HepG2 (cell line): Measurements from ENCODE around the gene RNLS. TPM values are rescaled to one million over a fixed set of nuclear protein-coding genes. Genes with fewer than 3 reads are reported as not detected.

Source experiments
- ATAC-seq: fragments of 200-7000 bp; cut with Tn5 transposase; 3 replicates; pipeline ENCODE4 v1.9.1; 2020; ENCODE audit warnings: mild to moderate bottlenecking, moderate library complexity
- BruUV-seq: library from RNA; stranded (reverse); fragments of 400-500 nt; replicated peaks from 2 replicates; lab custom pipeline; 2021; lab: Mats Ljungman, UMichigan
- CTCF ChIA-PET: fragments of 300-600 bp; formaldehyde crosslinking; extraction: SDS; loops from one replicate; lab custom pipeline; 2021; ENCODE audit warnings: low total read pairs, inconsistent platforms, low intra/inter-chr PET ratio; lab: Yijun Ruan, JAX
- POLR2A ChIA-PET: fragments of 350-600 bp; sonication (Branson Sonifier 250); formaldehyde crosslinking; loops from one replicate; lab custom pipeline; 2020; ENCODE audit warnings: antibody characterized with exemption, inconsistent platforms; lab: Yijun Ruan, JAX
- DNase-seq: peaks from one replicate; pipeline ENCODE4 v3.0.0-alpha.2; 2015; ENCODE audit warnings: low spot score
- FAIRE-seq: peaks from 3 replicates; lab custom pipeline; 2011; peaks lifted over from hg19 to GRCh38; lab: Jason Lieb, UNC
- H2AFZ ChIP-seq: one replicate; pipeline ENCODE4 v1.6.1; 2011; ENCODE audit warnings: low read length, inconsistent platforms
- H3K27ac ChIP-seq: fragments of 300-600 bp; 3 replicates; pipeline ENCODE4 v1.8.0; 2011; ENCODE audit warnings: mixed run types, mild to moderate bottlenecking, mixed read lengths, low read length, inconsistent platforms; ENCODE audit not compliant: insufficient read depth; ENCODE audit errors: extremely low read length
- H3K27me3 ChIP-seq, 2 experiments: fragments of 200-600 bp in 1 of 2; 2 replicates in 1 of 2; 3 replicates in 1 of 2; pipeline versions ENCODE4 v1.6.0 to v1.8.0; 2011; ENCODE audit warnings: low read length in 2 of 2, mild to moderate bottlenecking in 2 of 2, moderate library complexity in 2 of 2, inconsistent platforms in 1 of 2; ENCODE audit not compliant: insufficient read depth in 2 of 2, control insufficient read depth in 1 of 2
- H3K36me3 ChIP-seq, 2 experiments: fragments of 200-600 bp in 1 of 2; replicated peaks in 1 of 2; 2 replicates in 1 of 2; 3 replicates in 1 of 2; pipeline versions ENCODE4 v1.5.1 to v1.8.0; 2011; ENCODE audit warnings: low read length in 2 of 2, inconsistent platforms in 1 of 2; ENCODE audit not compliant: insufficient read depth in 2 of 2, control insufficient read depth in 1 of 2
- H3K4me1 ChIP-seq: 2 replicates; pipeline ENCODE4 v1.5.1; 2012; ENCODE audit warnings: low read length, inconsistent platforms; ENCODE audit not compliant: insufficient read depth
- H3K4me2 ChIP-seq: 2 replicates; pipeline ENCODE4 v1.6.0; 2011; ENCODE audit warnings: low read depth, low read length, inconsistent platforms
- H3K4me3 ChIP-seq, 3 experiments: fragments of 200-600 bp in 1 of 3; sonication (generic), shearing (Covaris generic) in 1 of 3; replicated peaks in 1 of 3; 2 replicates each; pipeline ENCODE4 v1.5.1; 2011 to 2016; ENCODE audit warnings: low read length in 3 of 3, inconsistent platforms in 2 of 3, low read depth in 2 of 3, mild to moderate bottlenecking in 2 of 3, control low read depth in 1 of 3, mixed read lengths in 1 of 3; ENCODE audit not compliant: insufficient read depth in 1 of 3
- H3K79me2 ChIP-seq: one replicate; pipeline ENCODE4 v1.6.1; 2011; ENCODE audit warnings: low read length, inconsistent platforms; ENCODE audit not compliant: insufficient read depth
- H3K9ac ChIP-seq: 2 replicates; pipeline ENCODE4 v1.6.0; 2011; ENCODE audit warnings: mild to moderate bottlenecking, low read depth, low read length, inconsistent platforms; ENCODE audit not compliant: insufficient read depth
- H3K9me3 ChIP-seq: 2 replicates; pipeline ENCODE4 v1.5.1; 2012; ENCODE audit warnings: mild to moderate bottlenecking, low read length
- H4K20me1 ChIP-seq: 2 replicates; pipeline ENCODE4 v1.6.0; 2011; ENCODE audit warnings: inconsistent platforms, mild to moderate bottlenecking, low read length, moderate library complexity; ENCODE audit not compliant: insufficient read depth
- ARID2 ChIP-seq: sonication (generic); formaldehyde crosslinking; IDR thresholded peaks from 2 replicates; pipeline ENCODE4 v1.8.1; 2022; ENCODE audit warnings: mild to moderate bottlenecking, missing genetic modification reagents, borderline replicate concordance
- EEA1 ChIP-seq: sonication (generic); formaldehyde crosslinking; IDR thresholded peaks from 2 replicates; pipeline ENCODE4 v1.5.1; 2020; ENCODE audit warnings: mild to moderate bottlenecking, missing genetic modification reagents, borderline replicate concordance
- FOXP4 ChIP-seq: sonication (generic); formaldehyde crosslinking; IDR thresholded peaks from 2 replicates; pipeline ENCODE4 v1.4.0; 2020; ENCODE audit warnings: missing genetic modification reagents
- HDAC2 ChIP-seq: sonication (generic); formaldehyde crosslinking; IDR thresholded peaks from 2 replicates; pipeline ENCODE4 v1.4.0; 2020; ENCODE audit warnings: missing genetic modification reagents
- IRF2 ChIP-seq: IDR thresholded peaks from 2 replicates; pipeline ENCODE4 v1.6.1; 2018; ENCODE audit warnings: missing genetic modification reagents, missing compliant biosample characterization
- KLF6 ChIP-seq: IDR thresholded peaks from 2 replicates; pipeline ENCODE4 v1.8.0; 2016; ENCODE audit warnings: missing biosample characterization, missing genetic modification reagents
- PBX2 ChIP-seq: IDR thresholded peaks from 2 replicates; pipeline ENCODE4 v1.6.1; 2016; ENCODE audit warnings: control low read depth
- PHF21A ChIP-seq: sonication (generic); formaldehyde crosslinking; IDR thresholded peaks from 2 replicates; pipeline ENCODE4 v1.5.0; 2020; ENCODE audit warnings: mild to moderate bottlenecking, missing genetic modification reagents
- RARA ChIP-seq: IDR thresholded peaks from 2 replicates; pipeline ENCODE4 v1.6.1; 2016; ENCODE audit warnings: missing genetic modification reagents, missing compliant biosample characterization
- TEAD3 ChIP-seq: optimal IDR thresholded peaks from 2 replicates; pipeline ENCODE3; 2016; ENCODE audit warnings: borderline replicate concordance
- TRAFD1 ChIP-seq: sonication (generic); formaldehyde crosslinking; IDR thresholded peaks from 2 replicates; pipeline ENCODE4 v1.5.1; 2020; ENCODE audit warnings: missing genetic modification reagents, mild to moderate bottlenecking, borderline replicate concordance
- YEATS4 ChIP-seq: sonication (generic); formaldehyde crosslinking; IDR thresholded peaks from 2 replicates; pipeline ENCODE4 v1.4.0; 2020; ENCODE audit warnings: missing genetic modification reagents, borderline replicate concordance
- ZBED4 ChIP-seq: sonication (generic); formaldehyde crosslinking; IDR thresholded peaks from 2 replicates; pipeline ENCODE4 v1.4.0; 2020; ENCODE audit warnings: missing genetic modification reagents, borderline replicate concordance
- ZFP1 ChIP-seq: IDR thresholded peaks from 2 replicates; pipeline ENCODE4 v1.6.1; 2016
- ZNF17 ChIP-seq: sonication (generic); formaldehyde crosslinking; IDR thresholded peaks from 2 replicates; pipeline ENCODE4 v1.5.0; 2020; ENCODE audit warnings: mild to moderate bottlenecking, missing genetic modification reagents
- ZNF234 ChIP-seq: sonication (generic); formaldehyde crosslinking; conservative IDR thresholded peaks from 2 replicates; pipeline ENCODE4 v1.5.1; 2020; ENCODE audit warnings: mild to moderate bottlenecking, missing genetic modification reagents
- ZNF317 ChIP-seq: sonication (generic); formaldehyde crosslinking; IDR thresholded peaks from 2 replicates; pipeline ENCODE4 v1.5.0; 2020; ENCODE audit warnings: mild to moderate bottlenecking, missing genetic modification reagents
- ZNF598 ChIP-seq: sonication (generic); formaldehyde crosslinking; IDR thresholded peaks from 2 replicates; pipeline ENCODE4 v1.5.1; 2020; ENCODE audit warnings: mild to moderate bottlenecking, missing genetic modification reagents, borderline replicate concordance
- WGBS: methylation state at CpG from one replicate; pipeline ENCODE4 v1.1.6; 2017; ENCODE audit warnings: low lambda C conversion rate; 5-methylcytosine and 5-hydroxymethylcytosine counted together
- in situ Hi-C: cut with HindIII; loops from 2 replicates; pipeline ENCODE4 v1.10.0; 2017; ENCODE audit warnings: low pct_unique_long_range_greater_than_20kb; ENCODE audit not compliant: extremely low pct_ligation_motif_present
- intact Hi-C: fragments of 100-400 bp; cut with micrococcal nuclease; formaldehyde crosslinking; loops from one replicate; pipeline ENCODE4 v1.10.0; 2022; ENCODE audit not compliant: unreplicated experiment
- polyA plus RNA-seq, 8 experiments: library from polyadenylated mRNA; depleted of rRNA in 3 of 8; stranded (reverse) in 7 of 8; unstranded in 1 of 8; fragments of >200 nt; fragmentation: Illumina TruSeq in 4 of 8; extraction: Trizol in 4 of 8; gene quantifications; 2 replicates each; pipeline versions ENCODE4 v1.2.1 to v1.2.3, GENCODE V29; 2011 to 2016; ENCODE audit warnings: low read depth in 4 of 8, missing spikeins in 1 of 8, mixed read lengths in 1 of 8; ENCODE audit not compliant: insufficient read depth in 1 of 8
- total RNA-seq, 5 experiments: library from RNA; depleted of rRNA; stranded (reverse); fragments of >200 nt; fragmentation: Illumina TruSeq; extraction: Trizol; gene quantifications; 2 replicates each; pipeline ENCODE4 v1.2.3, GENCODE V29; 2016; ENCODE audit warnings: low read depth in 1 of 5

The RNLS gene
- total and polyA plus RNA-seq, 2 of the 13 experiments (the other 11 are each of a cell fraction or from before 2014, with no cell fraction given): not detected

GRCh38 chr10:88459530-88459929, 123.6 kb downstream of the RNLS start:
- H2AFZ ChIP-seq: no peak overlapping the region
- H3K27me3 ChIP-seq: no peaks in the 10 kb centered on the region
- in situ Hi-C loops: no loop called here
- H3K4me3 ChIP-seq: no peak overlapping the region
- H3K27ac ChIP-seq: no peak overlapping the region
- no peaks in the 10 kb centered on the region for H4K20me1 ChIP-seq
- H3K36me3 ChIP-seq: no peaks in the 10 kb centered on the region
- WGBS: 3% methylated on average over 4 of the region's 4 CpGs
- FAIRE-seq (no peak), DNase-seq (no peak), ATAC-seq (no peak)
- intact Hi-C loops: no loop called here
- no peaks in the 10 kb centered on the region for H3K79me2 ChIP-seq
- no TSS peak for BruUV-seq
- H3K9me3 ChIP-seq: no peaks in the 10 kb centered on the region
- no peak overlapping the region for H3K9ac ChIP-seq
- H3K4me2 ChIP-seq: no peak overlapping the region
- ChIA-PET CTCF (no interaction called here), POLR2A (no interaction called here)
- no peaks in the 10 kb centered on the region for H3K4me1 ChIP-seq
- no peak for TF ChIP-seq TRAFD1
- no peak for TF ChIP-seq FOXP4
- TF ChIP-seq RARA (CRISPR knock-in tag): no peak
- no peak for TF ChIP-seq ZBED4 (CRISPR knock-in tag)
- TF ChIP-seq KLF6 (CRISPR knock-in tag): no peak
- TF ChIP-seq TEAD3 (CRISPR knock-in tag): no peak
- no peak for TF ChIP-seq ZFP1
- TF ChIP-seq IRF2 (CRISPR knock-in tag): no peak
- no peak for TF ChIP-seq EEA1 (CRISPR knock-in tag)
- no peak for TF ChIP-seq ARID2 (CRISPR knock-in tag)
- TF ChIP-seq ZNF598 (CRISPR knock-in tag): no peak
- no peak for TF ChIP-seq PHF21A (CRISPR knock-in tag)
- no peak for TF ChIP-seq ZNF234 (CRISPR knock-in tag)
- no peak for TF ChIP-seq PBX2 (CRISPR knock-in tag)
- no peak for TF ChIP-seq ZNF317
- no peak for TF ChIP-seq ZNF17 (CRISPR knock-in tag)
- TF ChIP-seq YEATS4 (CRISPR knock-in tag): no peak
- TF ChIP-seq HDAC2 (CRISPR knock-in tag): no peak
